NK-92 (cell line): ENCODE data around the gene PXDN.
"Not testable (repeated sequence)": the region's sequence is repeated elsewhere in the genome, so short reads cannot be mapped to it uniquely, and the experiment has no call there.

Experiments
- DNase-seq: peaks from one replicate; lab custom pipeline; 2025; ENCODE audit not compliant: unreplicated experiment; lab: John Stamatoyannopoulos, UW

The PXDN gene

DNA sequence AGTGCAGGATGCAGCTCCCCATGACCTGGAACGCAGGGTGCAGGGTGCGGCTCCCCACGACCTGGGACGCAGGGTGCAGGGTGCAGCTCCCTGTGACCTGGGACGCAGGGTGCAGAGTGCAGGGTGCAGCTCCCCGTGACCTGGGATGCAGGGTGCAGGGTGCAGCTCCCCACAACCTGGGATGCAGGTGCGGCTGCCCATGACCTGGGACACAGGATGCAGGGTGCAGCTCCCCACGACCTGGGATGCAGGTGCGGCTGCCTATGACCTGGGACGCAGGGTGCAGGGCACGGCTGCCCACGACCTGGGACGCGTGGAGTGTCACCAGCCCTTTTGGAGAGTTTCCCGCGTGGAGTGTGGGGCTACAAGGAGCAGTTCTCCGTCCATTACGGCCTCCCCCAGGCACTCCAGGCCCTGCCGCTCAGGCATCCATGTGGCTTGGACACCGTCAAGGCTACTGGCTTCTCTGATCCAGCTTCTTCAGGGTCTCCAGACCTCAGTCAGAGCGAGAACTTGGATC is 38.7 kb downstream of the PXDN start:
- DNase-seq = no peak

DNA sequence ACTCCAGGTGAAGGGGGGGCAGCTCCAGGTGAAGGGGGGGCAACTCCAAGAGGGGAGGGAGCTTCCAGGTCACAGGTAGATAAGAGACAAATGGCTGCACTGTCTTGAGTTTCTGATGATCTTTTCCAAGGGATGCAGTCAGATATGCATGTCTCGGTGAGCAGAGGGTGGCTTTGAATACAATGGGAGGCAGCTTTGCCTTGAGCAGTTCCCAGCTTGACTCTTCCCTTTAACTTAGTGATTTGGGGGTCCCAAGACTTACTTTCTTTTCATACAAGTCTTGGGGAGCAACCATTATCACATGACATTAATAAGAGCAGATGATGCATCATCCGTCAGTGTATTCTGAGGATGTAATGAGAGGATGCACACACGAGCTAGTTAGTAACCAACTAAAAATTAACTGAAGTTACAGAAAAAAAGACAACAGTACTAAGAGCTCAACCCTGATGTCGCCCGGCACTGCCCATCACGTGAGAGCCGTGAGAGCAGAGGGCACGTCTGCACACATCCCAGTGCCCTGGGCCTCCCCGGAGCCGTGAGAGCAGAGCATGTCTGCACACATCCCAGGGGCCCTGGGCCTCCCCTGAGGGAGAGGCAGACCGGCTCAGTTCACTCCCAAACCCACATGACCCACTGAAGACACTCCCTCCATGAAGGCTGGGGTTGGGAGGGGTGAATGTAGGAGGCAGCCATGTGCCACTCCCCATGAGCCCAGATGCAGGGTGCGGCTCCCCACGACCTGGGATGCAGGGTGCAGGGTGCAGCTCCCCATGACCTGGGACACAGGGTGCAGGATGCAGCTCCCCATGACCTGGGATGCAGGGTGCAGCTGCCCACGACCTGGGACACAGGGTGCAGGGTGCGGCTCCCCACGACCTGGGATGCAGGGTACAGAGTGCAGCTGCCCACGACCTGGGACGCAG is 39.4 kb downstream of the PXDN start:
- no peak for DNase-seq

DNA sequence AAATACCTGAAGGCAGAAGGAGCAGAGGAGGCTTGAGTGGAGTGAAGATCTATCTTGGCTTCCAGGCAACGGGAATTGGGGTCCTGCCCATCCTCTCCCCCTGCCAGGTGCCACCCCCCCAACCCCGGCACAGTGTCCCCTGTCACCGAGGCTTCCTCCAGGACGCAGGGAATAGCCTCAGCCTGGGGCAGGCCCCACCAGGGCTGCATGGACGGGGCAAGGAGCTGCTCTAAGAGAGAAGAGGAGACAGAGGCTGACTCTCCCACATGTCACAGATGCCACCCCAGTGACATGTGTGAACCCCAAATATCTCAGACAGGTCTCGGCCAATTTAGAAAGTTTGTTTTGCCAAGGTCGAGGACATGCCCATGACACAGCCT is 42.1 kb downstream of the PXDN start:
- no peak for DNase-seq

DNA sequence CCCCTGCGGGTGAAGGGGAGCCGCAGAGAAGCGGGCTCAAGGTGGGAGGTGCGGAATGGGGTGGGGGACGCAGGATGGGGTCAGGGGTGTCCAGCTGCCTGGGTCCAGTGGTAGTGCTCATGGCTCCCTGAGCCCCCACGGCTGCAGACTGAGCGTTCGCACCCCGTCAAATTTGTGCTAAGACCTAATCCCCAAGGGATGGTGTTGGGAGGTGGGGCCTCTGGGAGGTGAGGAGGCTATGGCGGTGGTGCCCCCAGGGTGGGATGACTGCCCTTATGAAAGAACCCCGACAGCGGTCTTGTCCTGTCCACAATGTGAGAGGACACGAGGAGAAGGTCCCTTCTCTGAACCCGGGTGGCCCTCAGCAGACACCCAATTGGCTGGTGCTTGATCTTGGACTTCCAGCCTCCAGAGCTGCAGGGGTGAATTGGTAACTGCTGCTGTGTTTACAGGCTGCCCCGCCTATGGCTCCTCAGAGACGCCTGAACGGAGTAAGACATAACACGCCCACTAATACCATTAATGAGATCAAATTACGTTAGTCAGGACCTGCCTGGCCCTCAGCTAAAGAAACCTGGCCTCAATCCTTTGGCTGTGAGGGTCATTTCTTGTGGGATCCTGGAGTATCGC is 42.6 kb downstream of the PXDN start:
- no peak for DNase-seq

DNA sequence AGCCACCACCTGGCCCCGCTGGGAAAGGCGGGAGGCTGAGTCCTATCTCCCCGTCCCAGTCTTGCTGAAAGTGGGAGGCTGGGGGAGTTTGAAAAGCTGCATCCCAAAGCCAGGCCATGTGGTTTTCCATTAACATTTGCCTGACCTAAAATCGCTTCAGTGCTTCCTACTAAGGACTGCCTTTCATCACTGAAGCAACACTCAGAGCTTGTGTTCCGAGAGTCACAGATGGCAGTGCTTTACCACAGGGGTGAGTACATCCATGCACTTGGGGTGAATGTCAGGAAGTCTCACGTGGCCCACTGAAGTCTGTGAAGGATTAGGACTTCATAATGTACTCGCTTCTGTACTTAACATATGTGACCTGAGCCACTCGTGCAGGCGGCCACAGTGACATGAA is 43.3 kb downstream of the PXDN start:
- no peak for DNase-seq

DNA sequence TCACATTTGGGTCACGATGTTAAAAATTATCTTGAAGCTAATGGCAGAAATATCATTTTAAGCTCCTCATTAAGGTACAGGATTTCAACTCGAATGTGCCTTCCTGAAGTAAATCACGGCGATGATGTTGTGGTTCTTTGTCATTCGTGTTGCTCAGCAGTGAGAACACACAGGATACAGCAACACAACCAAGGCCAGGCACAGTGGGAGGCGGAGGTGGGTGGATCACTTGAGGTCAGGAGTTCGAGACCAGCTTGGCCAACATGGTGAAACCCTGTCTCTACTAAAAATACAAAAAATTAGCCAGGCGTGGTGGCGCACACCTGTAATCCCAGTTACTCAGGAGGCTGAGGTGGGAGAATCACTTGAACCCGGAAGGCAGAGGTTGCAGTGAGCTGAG is 43.9 kb downstream of the PXDN start:
- not testable (repeated sequence) for DNase-seq

DNA sequence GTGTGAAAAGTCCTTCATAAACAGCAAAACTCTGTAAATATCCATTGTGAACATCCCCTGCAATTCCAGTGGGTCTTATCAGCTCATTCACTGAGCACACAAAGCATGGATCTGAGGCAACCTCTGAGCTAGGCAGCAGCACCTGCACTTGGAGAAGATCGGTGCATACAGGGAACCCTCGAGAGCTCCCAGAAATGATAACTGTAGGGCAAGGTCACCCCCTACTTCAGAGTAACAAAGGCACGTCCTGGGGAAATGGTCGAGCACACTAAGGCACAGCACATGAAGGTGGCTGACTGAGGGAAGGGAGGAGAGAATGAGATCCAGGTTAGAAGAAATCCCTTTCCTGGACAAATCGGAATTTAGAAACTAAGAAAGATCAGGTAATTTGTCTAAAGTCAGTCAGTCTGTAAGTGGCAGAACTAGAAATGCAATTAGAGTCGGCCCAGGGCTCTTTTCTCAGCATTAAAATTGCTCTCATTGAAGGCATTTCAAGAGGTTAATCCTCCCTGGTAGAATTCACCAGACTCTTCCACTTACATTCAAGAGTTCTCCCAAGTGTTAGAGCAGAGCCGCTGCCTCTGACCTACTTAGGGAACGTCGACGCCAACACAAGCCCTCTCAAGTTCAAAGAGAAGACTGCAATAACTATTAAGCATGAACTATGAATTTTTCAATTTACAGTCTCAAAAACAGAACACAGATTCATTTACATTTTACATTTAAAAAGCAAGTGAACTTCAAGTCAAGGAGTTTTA is 45.9 kb downstream of the PXDN start:
- DNase-seq = no peak

DNA sequence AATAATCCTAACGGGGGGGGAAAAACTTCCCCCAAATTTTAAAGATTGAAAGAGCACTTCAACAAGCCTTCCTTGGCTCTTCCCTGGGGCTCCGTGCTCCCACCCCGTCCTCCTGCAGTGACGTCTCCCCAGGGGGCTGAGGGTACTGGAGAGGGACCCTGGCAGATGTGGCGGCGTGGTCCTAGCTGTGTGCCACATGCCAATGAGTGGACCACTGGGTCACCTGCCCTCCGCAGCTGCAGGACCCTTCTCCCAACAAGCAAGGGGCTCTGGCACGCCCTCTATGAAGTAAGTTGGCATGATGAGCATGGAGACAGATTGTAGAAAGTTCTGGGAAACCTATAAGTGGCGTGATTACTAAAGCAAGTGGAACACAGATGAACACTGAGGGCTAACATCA is 46.7 kb downstream of the PXDN start:
- DNase-seq = no peak

DNA sequence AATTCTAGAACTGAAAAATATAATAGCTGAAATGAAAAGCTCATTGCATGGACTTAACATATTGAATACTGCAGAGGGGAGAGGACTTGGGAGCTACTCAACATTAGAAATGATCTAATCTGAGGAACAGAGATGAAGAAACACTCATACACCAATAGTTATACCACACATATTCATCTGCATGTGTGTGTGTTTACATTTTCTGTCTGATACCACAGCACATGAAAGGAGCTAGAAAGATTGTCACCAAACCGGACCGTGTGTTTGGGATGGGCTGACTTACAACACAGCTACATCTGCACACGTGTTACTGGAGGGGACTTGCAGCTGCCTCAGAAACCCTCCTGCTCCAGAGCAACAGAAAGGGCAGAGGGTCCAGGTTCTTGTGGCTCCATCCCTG is 47.8 kb downstream of the PXDN start:
- DNase-seq = no peak

DNA sequence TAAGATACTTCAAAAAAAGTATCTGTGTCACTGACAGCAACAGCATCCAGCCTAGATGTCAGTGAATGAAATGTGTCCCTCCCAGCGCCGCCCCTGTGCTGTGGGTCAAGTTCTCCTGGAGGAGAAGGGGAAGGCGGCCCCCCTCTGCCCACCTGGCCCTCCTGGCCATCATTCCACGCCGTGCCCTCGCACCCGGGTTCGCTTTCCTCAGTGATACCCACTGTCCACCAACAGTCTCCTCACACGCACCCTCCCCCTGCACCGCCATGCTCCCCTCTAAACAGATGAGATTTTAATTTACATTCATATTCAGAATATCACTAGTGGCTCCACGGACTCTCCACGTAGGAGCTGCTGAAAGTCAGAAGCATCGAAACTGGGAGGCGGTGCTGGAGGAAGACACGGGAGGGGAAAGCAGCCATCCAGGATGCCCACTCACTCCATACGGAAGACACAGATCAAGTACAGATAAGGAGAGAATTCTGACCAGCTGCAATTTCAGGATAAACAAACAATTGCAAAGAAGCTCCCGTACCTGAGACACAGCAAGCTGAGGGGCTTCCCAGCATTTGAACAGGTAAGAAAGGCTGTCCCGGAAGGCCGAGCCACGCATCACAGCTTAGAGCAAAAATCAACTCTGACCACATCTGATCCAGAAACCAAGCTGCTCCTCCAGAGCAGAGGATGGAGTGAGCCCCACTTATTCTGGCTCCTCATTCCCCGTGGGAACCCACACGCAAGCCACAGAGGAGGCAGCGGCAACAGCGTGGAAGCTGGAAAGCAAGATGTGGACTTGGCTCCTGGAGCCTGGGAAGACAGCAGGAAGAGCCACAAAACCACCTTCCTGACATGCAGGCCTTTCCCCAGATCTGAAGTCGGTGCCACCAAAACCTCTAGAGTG is 49.7 kb downstream of the PXDN start:
- DNase-seq = no peak

DNA sequence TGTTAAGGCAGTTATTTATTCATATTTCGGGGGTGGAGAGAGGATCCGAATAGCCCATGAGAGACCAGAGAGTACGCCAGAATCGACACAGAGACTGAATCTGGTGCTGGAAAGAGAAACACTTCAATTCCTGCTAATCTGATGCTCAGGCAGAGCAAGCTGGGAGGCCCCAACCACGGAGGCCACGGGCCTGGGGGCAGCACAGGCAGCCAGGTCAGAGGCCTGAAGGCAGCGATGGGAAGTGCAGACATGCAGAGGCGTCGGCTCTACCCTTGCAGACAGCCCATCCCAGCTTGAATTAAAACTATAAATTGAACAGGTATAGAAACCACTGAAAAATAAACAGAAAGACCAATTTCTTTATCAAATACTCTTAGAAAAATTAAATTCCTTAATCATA is 50.6 kb downstream of the PXDN start:
- DNase-seq = no peak

DNA sequence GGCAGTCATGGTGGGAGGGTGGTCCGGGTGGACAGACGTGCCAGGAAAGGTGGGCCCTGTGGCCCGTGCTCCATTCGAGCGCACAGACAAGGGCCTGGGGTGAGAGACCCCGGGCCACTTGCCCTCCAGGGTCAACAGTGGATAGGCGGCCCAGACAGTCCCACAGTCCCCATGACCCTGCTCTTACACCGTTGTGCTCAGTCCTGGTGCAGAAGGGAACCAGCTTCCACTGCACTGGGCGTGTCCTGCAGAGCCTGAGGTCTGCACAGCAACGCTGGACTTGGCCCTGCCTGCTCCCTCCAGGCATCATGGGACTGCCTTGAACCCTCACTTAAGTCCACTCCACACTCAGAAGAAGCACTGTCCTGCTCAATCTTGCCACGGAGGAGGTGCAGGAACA is 52.0 kb downstream of the PXDN start:
- no peak for DNase-seq

DNA sequence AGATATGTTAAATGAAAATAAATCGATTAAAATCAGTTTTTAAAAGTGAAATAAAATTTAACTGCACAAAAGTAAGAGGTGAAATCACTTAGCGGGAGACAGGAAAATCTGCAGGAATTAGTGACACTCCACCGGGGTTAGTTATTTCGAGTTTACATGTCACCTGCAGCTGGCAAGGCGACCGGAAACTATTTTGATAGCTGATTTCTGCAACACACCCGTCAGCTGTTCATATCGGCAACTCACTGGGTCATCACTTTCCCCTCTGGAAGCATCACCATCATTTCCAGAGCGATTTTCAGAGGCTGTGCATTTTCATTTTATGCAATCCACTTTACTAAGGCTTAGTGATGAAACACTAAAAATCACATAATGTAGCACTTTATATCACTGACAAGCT is 52.9 kb downstream of the PXDN start:
- no peak for DNase-seq

DNA sequence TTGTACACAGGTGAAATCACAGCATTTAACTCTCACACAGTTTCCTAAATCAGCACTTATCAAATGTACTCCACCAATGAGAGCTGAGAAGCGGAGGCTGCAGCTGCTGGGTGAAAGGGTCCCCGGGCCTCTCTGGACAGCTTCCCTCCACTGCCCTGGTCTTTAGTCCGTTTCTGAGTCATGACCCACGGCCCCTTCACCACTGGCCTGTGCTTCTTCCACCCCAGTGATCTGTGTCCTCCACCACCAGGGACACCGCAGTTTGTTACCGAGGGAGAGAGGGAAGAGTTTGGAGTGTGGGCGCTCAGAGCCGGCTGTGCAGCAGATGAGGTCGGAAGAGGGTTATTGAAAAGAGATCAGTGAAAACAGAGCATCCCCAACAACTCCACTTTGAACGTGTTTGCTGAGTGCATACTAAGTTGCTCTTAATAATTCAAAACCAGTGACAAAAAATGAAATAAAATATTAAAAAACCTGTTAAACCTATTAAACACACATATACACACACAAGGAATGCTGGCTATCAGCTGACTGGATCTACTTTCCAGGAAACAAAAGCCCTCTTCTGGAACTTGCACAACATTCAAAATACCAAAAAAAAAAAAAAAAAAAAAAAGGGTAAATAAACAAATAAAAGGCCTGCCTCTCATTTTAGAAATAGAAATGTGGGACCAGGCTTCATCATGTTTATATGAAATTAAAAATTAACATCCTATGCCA is 54.1 kb downstream of the PXDN start:
- no peak for DNase-seq

DNA sequence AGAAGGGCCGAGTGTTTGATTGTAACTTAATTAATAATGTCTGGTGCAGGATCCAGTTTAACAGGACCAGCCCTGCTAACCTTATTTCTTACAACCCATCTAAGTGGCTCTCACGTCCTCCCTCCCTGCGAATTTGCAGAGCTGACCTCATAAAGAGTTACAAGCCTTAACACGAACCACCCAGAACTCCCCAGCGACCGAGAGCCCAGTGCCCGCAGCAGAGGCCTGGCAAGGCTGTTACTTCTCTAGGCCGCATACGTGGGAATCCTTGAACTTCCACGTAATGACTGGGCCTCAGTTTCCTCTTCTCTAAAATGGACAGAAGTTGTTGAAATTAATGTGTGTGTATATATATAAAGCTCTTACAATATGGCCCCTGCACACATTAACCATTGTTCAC is 55.5 kb downstream of the PXDN start:
- no peak for DNase-seq

DNA sequence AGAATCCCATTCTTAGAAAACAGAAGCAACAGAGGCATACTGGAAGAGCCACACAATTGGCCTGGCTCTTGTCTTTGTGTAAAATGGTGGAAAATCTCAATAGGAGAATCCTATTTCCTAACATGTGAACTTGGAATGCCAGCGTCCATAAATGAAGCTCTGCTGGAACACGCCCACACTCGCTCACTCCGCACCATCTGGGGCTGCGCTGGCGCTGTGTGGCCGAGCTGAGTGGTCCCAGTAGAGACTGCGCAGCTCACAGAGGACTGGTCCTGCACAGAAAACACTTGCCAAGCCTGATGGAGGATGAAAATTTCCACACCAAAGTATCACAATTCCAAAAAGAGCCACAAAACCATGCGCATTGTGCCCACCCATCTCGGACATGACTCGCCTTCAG is 56.2 kb downstream of the PXDN start:
- DNase-seq = no peak

DNA sequence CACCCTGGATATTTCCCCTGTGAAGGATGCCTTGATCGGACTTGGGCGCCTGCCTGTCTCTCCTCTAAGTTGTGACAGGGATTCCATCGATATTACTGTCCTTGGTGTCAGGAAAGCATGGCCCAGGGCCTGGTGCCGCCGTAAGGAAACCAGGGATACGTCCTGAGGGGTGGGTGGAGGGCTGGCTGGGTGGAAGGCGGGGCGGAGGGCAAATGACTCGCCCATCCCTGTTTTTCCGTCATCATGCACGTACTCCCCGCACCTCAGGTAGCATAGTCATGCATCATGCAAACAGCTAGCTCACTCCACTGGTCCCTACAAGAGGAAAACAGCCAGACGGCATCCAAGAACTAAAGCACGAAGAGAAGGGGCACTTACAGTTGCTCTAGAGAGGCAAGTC is 57.1 kb downstream of the PXDN start:
- no peak for DNase-seq

DNA sequence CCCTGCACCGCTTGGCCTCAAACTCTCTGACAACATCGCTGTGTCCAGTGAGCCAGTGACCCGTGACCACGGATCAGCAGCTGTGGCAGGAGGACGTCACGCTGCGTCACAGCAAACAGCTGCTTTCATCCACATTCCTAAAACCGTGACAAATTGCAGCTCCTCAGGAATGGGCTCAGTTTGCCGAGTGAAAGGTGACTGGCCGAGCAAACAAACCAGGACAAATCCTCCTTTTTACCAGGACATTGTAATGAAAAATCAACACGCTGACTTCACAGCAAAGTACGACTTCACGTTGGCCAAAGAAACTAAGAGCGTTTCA is 57.6 kb downstream of the PXDN start:
- DNase-seq = no peak

DNA sequence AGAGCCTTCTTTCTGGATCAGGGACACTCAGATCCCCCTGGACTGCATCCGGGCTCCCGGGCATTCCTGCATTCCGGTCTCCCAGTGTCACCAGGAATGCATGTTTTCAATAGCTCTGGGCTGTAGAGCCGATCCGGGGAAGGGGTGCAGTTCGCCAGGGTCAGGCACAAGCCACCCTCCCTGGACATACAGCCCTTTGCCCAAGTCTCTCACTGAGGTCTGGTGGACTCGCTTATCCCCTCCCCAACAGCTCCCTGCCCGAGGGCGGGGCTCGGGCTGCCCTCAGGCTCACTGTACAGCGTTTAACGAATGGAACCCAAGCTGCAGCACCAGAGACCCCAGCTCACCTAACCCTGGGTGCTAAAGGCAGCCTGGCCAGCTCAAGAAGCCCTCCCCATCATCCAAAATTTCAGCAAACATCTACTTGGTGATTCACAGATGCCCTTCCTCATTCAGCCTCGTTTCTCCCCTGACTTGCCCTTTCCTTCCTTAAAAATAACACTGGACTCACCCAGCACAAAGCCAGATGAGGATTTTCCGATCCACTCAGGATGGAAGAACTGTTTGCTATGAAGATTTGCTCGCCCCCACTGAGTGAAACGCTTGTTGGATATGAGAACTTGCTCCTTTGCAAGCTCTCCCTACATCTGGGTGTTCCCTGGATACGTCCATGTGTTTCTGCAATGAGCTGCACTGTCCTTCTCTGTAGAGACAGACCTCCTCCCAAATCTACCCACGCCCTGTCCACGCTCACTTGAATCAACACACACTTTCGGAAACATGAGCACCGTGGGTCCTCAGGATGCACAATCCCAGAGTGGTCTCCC is 58.1 kb downstream of the PXDN start:
- no peak for DNase-seq
